Panc1 (cell line): ENCODE results near the gene SERPINA3. TPM values are rescaled to one million over a fixed set of nuclear protein-coding genes. Genes with fewer than 3 reads are reported as not detected.

Experiments used
- ATAC-seq: fragments of 200-7000 bp; cut with Tn5 transposase; 2 replicates; pipeline ENCODE4 v1.9.1; 2020; ENCODE audit warnings: mild to moderate bottlenecking, moderate library complexity
- BruUV-seq: library from RNA; stranded (reverse); fragments of 400-500 nt; replicated peaks from 2 replicates; lab custom pipeline; 2021; lab: Mats Ljungman, UMichigan
- CTCF ChIA-PET: fragments of 300-600 bp; sonication (Branson Sonifier 250); formaldehyde crosslinking; loops from one replicate; lab custom pipeline; 2022; ENCODE audit warnings: antibody characterized with exemption; lab: Charles Lee
- POLR2A ChIA-PET: fragments of 300-600 bp; sonication (Branson Sonifier 250); formaldehyde crosslinking; loops from one replicate; lab custom pipeline; 2022; ENCODE audit warnings: antibody characterized with exemption; lab: Charles Lee
- DNase-seq: peaks from one replicate; pipeline ENCODE4 v3.0.0-alpha.2; 2010; ENCODE audit warnings: low read depth, low spot score
- H3K27ac ChIP-seq: 2 replicates; pipeline ENCODE4 v1.5.1; 2011; ENCODE audit warnings: mild to moderate bottlenecking, low read length, inconsistent platforms
- H3K27me3 ChIP-seq: fragments of 200-500 bp; sonication (Bioruptor generic); 2 replicates; pipeline ENCODE4 v1.6.0; 2014; ENCODE audit warnings: low read length, inconsistent platforms; ENCODE audit not compliant: control insufficient read depth, insufficient read depth
- H3K36me3 ChIP-seq: fragments of 200-500 bp; sonication (Bioruptor generic); 2 replicates; pipeline ENCODE4 v1.5.1; 2014; ENCODE audit warnings: inconsistent platforms, mild to moderate bottlenecking, low read length, moderate library complexity; ENCODE audit not compliant: control insufficient read depth, insufficient read depth
- H3K4me1 ChIP-seq: 2 replicates; pipeline ENCODE4 v1.5.1; 2011; ENCODE audit warnings: inconsistent platforms, mild to moderate bottlenecking, low read length, moderate library complexity; ENCODE audit not compliant: control insufficient read depth, insufficient read depth
- H3K4me3 ChIP-seq, 2 experiments: 2 replicates each; pipeline ENCODE4 v1.5.1; 2011 to 2012; ENCODE audit warnings: low read depth in 2 of 2, low read length in 2 of 2, mild to moderate bottlenecking in 2 of 2, inconsistent platforms in 1 of 2, moderate library complexity in 1 of 2
- H3K9me3 ChIP-seq: fragments of 200-500 bp; sonication (Bioruptor generic); 2 replicates; pipeline ENCODE4 v1.5.1; 2014; ENCODE audit warnings: low read depth, mild to moderate bottlenecking, inconsistent platforms, low read length, moderate library complexity; ENCODE audit not compliant: control insufficient read depth, insufficient read depth
- CTCF ChIP-seq: fragments of 450-650 bp; IDR thresholded peaks from 2 replicates; pipeline ENCODE4 v1.5.1; 2017; ENCODE audit warnings: mild to moderate bottlenecking
- POLR2AphosphoS5 ChIP-seq: IDR thresholded peaks from 2 replicates; pipeline ENCODE4 v1.6.1; 2012; ENCODE audit warnings: mild to moderate bottlenecking, low read depth, low read length, moderate library complexity
- REST ChIP-seq, 2 experiments: IDR thresholded peaks; 2 replicates each; pipeline ENCODE4 v1.6.1; 2011 to 2012; ENCODE audit warnings: low read depth in 2 of 2, control low read depth in 1 of 2, low read length in 1 of 2, mild to moderate bottlenecking in 1 of 2, moderate library complexity in 1 of 2; ENCODE audit not compliant: insufficient read depth in 1 of 2
- SIN3A ChIP-seq: IDR thresholded peaks from 2 replicates; pipeline ENCODE4 v1.6.1; 2012; ENCODE audit warnings: low read depth, mild to moderate bottlenecking, low read length, moderate library complexity, borderline replicate concordance; ENCODE audit not compliant: insufficient read depth
- TCF7L2 ChIP-seq: IDR thresholded peaks from 2 replicates; pipeline ENCODE4 v1.6.1; 2011; ENCODE audit warnings: mild to moderate bottlenecking, low read depth, low read length, inconsistent platforms
- in situ Hi-C: cut with HindIII; loops from 2 replicates; pipeline ENCODE4 v1.10.0; 2016; ENCODE audit warnings: low sequenced_read_pairs, low pct_unique_long_range_greater_than_20kb
- intact Hi-C: fragments of 100-400 bp; cut with micrococcal nuclease; formaldehyde crosslinking; loops from one replicate; pipeline ENCODE4 v1.10.0; 2022; ENCODE audit not compliant: unreplicated experiment
- total RNA-seq: library from RNA; stranded (reverse); gene quantifications from one replicate; pipeline ENCODE4 v1.2.1, GENCODE V29; 2021; ENCODE audit not compliant: unreplicated experiment

Gene SERPINA3
- total RNA-seq, 1 experiment from 2014 or later = 5.7 TPM

- Histone ChIP-seq H3K4me3 (no peak overlapping the region), H3K27ac (no peak overlapping the region), H3K9me3 (no peaks in the 10 kb centered on the region), H3K27me3 (no peaks in the 10 kb centered on the region), H3K36me3 (no peaks in the 10 kb centered on the region), H3K4me1 (no peaks in the 10 kb centered on the region)
- no TSS peak for BruUV-seq
- ChIA-PET CTCF (no interaction called here), POLR2A (no interaction called here)
- no peak for TF ChIP-seq TCF7L2
- no peak for TF ChIP-seq CTCF
- TF ChIP-seq SIN3A = no peak
- TF ChIP-seq REST (IDR thresholded peaks at IDR 0.05; ENCODE audit: insufficient read depth in 1 of 2, low read depth in 2 of 2, low read length in 1 of 2) = no peak
- intact Hi-C loops (no loop called here), in situ Hi-C loops (no loop called here)
- DNase-seq (no peak), ATAC-seq (no peak)
Measured at GRCh38 chr14:94655169-94655710, 43.0 kb downstream of the SERPINA3 start.

GRCh38 chr14:94656043-94656442 is 43.9 kb downstream of the SERPINA3 start:
- no TSS peak for BruUV-seq
- in situ Hi-C loops = no loop called here

More at GRCh38 chr14:94656043-94656442, 43.9 kb downstream of the SERPINA3 start:
- TF ChIP-seq SIN3A (no peak), TCF7L2 (no peak), POLR2AphosphoS5 (no peak), REST (IDR thresholded peaks at IDR 0.05; ENCODE audit: insufficient read depth in 1 of 2, low read depth in 2 of 2, low read length in 1 of 2) (no peak), CTCF (no peak)
- Histone ChIP-seq H3K36me3 (no peaks in the 10 kb centered on the region), H3K4me3 (no peak overlapping the region), H3K9me3 (no peaks in the 10 kb centered on the region), H3K27ac (no peak overlapping the region), H3K4me1 (no peaks in the 10 kb centered on the region), H3K27me3 (no peaks in the 10 kb centered on the region)
- POLR2A ChIA-PET = no interaction called here
- ATAC-seq (no peak), DNase-seq (no peak)
- intact Hi-C loops = no loop called here
- CTCF ChIA-PET = no interaction called here
